HUDEP-2 (cell line): ENCODE data around the gene AKIP1.
"Not testable (repeated sequence)": the region's sequence is repeated elsewhere in the genome, so short reads cannot be mapped to it uniquely, and the experiment has no call there.

ENCODE experiments used
- DNase-seq, 76 experiments: peaks; one replicate each; lab custom pipeline; 2025; ENCODE audit not compliant: unreplicated experiment in 76 of 76; lab: John Stamatoyannopoulos, UW

AKIP1 gene

DNA sequence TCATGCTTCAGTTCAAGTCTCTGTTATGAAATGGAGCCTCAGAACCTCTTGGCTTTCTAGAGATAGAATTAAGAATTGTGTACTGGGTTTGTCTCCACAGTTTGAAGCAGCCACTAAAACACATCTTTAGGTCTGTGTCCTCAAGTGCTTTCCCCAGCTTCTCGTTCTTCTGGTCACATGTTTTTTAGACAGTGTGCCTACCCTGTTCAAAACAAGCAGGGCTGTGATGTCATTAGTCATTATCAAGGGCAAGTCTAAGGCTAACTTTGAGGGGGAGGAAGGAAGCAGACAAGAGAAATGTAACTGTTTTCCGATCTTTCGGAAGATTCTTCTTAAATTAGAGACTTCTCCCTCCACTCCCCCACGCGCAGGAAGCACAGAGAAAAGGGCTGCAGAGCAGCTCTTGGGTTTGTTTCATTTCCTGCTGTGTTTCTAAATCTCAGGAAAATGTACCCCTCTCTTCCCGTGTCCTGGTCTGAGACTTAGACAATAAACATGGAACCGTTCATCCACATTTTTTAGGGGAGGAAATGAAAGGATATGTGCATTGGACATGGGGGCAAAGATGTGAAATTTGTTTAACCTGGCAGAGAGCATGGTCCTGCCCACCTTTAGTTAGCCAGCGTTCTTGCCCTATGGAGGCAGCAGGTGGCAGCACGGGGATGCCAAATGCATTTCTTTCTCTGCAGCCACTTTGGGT is 3.1 kb downstream of the AKIP1 start:
- peak in 50 of 76 experiments; percentile 2 to 63 (median 30) for DNase-seq

DNA sequence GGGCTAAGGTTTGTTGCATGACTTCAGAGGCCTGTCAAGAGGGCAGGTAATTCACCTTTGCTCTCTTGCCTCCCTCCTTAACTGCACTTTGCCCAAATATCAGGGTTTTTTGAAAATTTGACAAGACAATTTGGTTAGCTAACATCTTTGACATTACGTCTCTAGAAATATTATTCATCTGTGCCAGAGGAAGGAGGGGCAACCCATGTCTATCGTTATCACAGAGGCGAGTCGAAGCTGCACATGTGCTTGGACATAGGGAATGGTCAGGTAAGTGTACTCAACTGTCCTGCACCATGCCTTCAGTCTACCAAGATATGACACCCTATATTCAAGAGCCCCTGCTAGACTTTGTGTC is 3.7 kb downstream of the AKIP1 start:
- no peak for DNase-seq

DNA sequence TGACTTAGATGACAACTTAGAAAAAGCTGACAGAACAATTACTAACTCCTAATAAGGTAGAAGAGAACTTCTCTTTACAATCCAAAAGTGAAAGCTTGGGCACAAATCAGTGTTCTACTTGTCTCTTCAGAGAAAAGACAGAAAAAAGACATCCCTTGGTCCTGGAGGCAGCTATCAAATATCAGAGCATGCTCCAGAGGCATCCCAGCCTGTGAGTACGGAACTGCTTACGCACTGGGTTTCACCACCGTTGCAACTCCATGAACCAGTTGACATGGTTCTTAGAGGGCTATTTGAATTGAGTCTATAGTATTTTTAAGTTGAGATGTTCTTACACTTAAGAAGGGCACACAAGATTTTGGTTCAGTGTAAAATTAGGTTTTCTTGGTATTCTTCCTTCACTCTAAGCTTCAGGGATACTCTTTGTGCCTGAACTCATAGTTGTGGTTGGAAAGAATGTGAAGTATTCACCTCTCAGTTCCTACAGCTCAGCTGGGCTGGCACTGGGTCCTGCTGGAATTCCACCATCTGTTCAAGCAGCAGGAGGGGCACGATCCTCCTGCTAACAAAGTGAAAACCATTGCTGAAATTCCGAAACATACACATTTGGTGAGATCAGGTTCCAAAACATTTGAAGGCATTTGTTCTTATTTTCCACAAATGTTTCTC is 6.3 kb downstream of the AKIP1 start:
- no peak for DNase-seq

- DNase-seq: no peak
These were observed 11.7 kb downstream of the AKIP1 start for GRCh38 chr11:8922691-8923090.

GRCh38 chr11:8925711-8926110 is 14.7 kb downstream of the AKIP1 start:
- DNase-seq: no peak

DNA sequence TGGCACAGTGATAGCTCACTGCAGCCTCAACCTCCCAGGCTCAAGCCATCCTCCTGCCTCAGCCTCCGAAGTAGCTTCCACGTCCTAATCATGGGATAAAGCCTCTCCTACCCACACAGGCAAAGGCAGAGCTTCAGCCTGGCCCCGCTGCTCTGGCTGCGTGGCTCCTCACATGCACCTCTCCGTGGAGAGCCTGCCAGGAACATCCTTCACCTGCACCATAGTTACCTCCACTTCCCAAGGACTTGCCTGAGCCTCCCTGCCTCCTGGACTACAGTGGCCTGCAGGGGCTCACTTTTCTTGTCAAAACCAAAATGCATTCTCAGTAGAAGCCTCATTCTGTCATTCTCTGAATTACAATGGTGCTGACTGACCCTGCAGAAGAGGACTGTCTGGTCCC is 15.2 kb downstream of the AKIP1 start:
- no peak for DNase-seq

- DNase-seq: no peak
These were observed 16.2 kb downstream of the AKIP1 start for GRCh38 chr11:8927233-8927632.

DNA sequence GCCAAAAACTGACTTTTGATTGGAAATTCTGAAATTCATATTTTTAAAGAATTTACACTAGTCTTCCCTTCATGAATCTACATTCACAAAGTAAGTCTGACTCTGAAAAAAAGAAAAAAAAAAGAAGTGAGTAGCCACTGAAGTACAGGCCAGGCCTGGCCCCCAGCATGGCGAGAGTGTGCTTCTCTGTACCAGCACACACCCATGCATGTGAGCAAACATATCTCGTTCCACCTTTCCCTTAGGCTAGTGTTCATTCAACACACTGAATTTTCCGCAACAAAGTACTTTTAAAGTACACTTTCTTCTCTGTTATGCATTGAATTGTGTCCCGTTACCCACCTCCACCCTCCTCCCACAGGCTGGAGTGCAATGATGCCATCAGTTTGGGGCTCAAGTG is 17.2 kb downstream of the AKIP1 start:
- no peak for DNase-seq

DNA sequence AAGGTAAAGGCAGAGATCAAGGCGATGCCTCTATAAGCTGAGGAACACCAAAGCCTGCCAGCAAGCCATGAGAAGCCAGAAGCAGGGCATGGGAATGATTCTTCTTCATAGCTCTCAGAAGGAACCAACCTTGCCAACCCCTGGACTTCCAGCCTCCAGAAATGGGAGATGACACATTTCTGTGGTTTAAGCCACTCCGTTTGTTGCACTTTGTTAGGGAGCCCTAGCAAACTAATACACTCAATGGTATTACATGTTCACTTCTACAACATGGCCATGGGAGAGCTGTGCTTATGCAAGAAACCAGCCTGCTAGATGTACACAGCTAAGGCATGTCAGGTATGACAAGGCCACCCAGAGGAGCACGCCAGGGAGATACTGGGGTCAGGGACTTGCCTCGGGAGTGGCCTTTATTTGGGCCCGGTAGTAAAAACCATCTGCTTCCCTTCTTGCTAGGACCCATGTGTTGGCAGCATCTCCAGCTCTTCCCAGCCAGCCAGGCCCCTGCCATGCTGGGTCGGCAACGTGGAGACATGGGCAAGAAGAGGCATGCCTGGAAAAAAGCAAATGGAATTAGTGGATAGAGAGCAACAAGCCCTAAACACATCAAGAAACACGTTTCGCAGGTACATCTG is 18.1 kb downstream of the AKIP1 start:
- no peak for DNase-seq

- no peak for DNase-seq
These were observed 19.6 kb downstream of the AKIP1 start for GRCh38 chr11:8930456-8931175.

DNA sequence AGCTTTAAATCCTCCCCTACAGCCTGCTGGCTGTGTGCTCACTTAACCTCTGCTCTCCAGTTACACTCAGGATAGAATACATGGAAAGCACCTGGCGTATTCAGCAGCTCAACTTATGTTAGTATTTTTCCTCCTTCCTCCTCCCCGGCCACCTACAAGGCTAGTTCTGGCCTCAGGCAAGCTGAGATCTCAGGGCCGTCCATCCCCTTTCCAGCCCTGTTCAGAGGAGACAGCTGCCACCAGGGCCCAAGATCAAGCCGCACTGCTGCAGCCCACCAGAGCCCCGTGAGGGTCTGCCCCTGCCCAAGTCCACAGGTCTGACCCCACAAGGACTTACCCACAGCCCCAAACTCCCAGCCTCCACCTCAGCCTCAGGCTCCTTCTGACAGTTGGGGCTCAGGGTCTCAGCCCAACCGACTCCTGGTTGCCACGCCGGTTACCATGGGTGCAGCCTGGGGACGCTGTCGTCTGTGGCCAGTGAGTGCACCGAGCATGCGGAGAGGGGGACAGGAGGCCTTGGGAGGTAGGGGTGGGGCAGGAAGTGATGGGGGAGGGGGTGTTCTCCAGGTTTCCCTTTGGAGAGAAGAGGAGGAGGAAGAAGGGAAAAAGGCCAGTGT is 21.7 kb downstream of the AKIP1 start, which contains the start of gene C11orf16:
Gene C11orf16, minus strand, starts transcription at position 384 of the 617 bp plus-strand sequence. CDS start 639 bp downstream, outside the sequence.
- DNase-seq: no peak

- DNase-seq: no peak
These were observed 22.9 kb downstream of the AKIP1 start for GRCh38 chr11:8933931-8934330.

DNA sequence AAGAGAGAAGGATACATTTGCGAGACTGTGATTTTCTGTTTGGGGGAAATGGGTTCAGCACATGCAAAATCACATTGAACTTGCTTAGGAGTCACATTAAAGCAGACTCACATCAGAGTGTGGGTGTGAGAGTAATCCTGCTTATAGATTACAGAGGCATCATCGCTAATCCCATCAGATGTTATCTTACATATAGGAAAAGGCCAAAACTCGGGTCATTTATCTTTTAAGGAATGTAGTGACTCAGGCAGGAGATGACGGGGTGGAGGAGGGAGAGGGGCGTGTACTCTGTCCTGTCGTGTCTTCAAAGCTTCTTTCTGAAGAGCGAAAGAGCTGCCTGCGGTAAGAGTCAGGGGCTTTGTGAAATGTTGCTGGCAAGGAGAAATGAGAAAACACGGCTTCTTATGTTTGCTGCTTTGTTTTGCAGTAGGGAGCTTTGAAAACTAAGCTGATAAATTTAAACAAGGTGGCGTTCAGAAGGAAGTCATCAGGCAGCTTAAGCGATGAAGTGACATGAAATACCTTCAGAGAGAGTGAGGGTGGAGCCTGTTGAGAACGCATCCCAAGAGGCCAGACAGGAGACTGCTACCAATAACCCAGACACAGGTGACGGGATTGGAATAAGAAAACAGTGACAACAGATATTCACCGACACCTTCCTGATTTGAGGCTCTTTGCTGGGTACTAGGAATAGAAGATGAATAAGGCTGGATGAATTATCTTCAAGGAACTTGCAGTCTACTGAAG is 23.9 kb downstream of the AKIP1 start:
- DNase-seq: no peak

GRCh38 chr11:8935789-8936188 is 24.8 kb downstream of the AKIP1 start:
- not testable (repeated sequence) for DNase-seq

- no peak for DNase-seq
These were observed 26.2 kb downstream of the AKIP1 start for GRCh38 chr11:8937159-8937558.

DNA sequence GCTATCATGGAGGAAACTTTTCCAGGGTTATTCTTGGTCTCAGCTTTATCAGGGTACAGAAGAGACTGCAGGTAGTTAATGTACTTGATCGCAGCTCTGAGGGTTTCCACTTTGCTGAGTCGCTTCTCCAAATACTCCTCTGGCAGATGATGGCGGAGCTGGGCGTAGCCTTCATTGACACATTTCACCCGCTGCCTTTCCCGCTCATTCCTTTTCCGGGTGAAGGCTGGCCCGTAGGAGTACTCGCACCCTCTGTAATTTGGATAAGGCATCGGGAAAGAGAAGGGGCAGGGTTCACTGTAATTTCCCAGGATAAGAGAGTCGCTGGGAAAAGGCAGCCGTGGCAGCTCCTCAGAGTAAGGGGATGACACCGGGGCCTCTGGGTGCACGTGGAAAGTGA is 26.7 kb downstream of the AKIP1 start:
- no peak for DNase-seq

- no peak for DNase-seq
These were observed 30.5 kb downstream of the AKIP1 start for GRCh38 chr11:8941341-8942103.

DNA sequence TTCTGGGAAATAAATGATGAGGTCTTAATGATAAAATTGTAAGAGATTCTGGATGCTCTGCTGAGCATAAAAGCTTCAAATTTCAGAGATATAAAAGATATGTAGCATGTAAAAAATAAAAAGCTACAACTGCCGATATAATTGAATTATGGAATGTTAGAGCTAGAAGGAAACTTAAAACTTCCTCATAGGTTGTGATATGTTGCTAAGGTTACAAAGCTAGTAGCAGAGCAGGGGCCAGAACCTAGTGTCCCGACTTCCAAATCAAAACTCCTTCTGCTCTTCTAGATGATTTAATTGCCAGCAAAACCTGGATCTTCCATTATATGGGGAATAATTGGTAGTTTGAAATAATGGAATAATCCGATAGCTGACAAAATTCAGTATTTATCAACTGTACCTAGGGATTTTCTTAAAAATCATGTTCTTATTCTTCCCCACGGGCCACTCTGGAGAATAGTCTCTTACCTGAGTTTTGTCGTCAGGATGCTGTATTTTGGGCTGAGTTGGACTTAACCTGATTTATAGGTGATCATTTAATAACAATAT is 31.6 kb downstream of the AKIP1 start, which contains the start of gene ASCL3:
Gene ASCL3, minus strand, starts transcription at position 499 of the 549 bp plus-strand sequence. CDS start 4,855 bp downstream, outside the sequence.
- no peak for DNase-seq
